ENCODE measurements around the gene PCBP2.
A peak's percentile ranks its signal among the peaks of the same experiment; 100 is the strongest.

Gene PCBP2

GRCh38 chr12:53495903-53496751, 44.2 kb downstream of the PCBP2 start:
- no peak for DNase-seq

- DNase-seq = no peak
Measured at GRCh38 chr12:53496752-53497032, 44.8 kb downstream of the PCBP2 start.

GRCh38 chr12:53497461-53497860, 45.6 kb downstream of the PCBP2 start:
- DNase-seq = no peak

GRCh38 chr12:53498235-53498630, 46.3 kb downstream of the PCBP2 start:
- no peak for DNase-seq

- DNase-seq = peak; percentile 59
Measured at GRCh38 chr12:53499266-53500141, 47.6 kb downstream of the PCBP2 start, which contains the start of gene MAP3K12. Gene MAP3K12, minus strand, starts transcription at chr12:53499458. Its CDS starts 12,067 bp downstream, at chr12:53487391.

- DNase-seq = no peak
Measured at GRCh38 chr12:53500142-53500775, 48.4 kb downstream of the PCBP2 start.

- peak; percentile 94 for DNase-seq
Measured at GRCh38 chr12:53500776-53501614, 49.1 kb downstream of the PCBP2 start, which contains the start of gene TARBP2. Gene TARBP2, plus strand, starts transcription at chr12:53501283. Its CDS starts 126 bp downstream, at chr12:53501409.

GRCh38 chr12:53501615-53502181, 49.8 kb downstream of the PCBP2 start:
- no peak for DNase-seq

GRCh38 chr12:53502331-53502730, 50.4 kb downstream of the PCBP2 start:
- DNase-seq = no peak

GRCh38 chr12:53502983-53503728, 51.3 kb downstream of the PCBP2 start:
- no peak for DNase-seq

GRCh38 chr12:53504004-53504920, 52.4 kb downstream of the PCBP2 start:
- DNase-seq = no peak

- DNase-seq = no peak
Measured at GRCh38 chr12:53505086-53505485, 53.2 kb downstream of the PCBP2 start.

- no peak for DNase-seq
Measured at GRCh38 chr12:53505555-53506449, 53.9 kb downstream of the PCBP2 start.

GRCh38 chr12:53506450-53506785, 54.5 kb downstream of the PCBP2 start:
- no peak for DNase-seq

- DNase-seq = no peak
Measured at GRCh38 chr12:53506881-53507602, 55.1 kb downstream of the PCBP2 start, which contains the start of gene NPFF. Gene NPFF, minus strand, starts transcription at chr12:53507484. Its CDS starts 10 bp downstream, at chr12:53507474.

GRCh38 chr12:53507603-53507885, 55.6 kb downstream of the PCBP2 start:
- DNase-seq = no peak

GRCh38 chr12:53508534-53509170, 56.8 kb downstream of the PCBP2 start:
- peak; percentile 70 for DNase-seq

- no peak for DNase-seq
Measured at GRCh38 chr12:53510181-53510812, 58.4 kb downstream of the PCBP2 start.
